ENCODE data around the gene AK1.

DNA sequence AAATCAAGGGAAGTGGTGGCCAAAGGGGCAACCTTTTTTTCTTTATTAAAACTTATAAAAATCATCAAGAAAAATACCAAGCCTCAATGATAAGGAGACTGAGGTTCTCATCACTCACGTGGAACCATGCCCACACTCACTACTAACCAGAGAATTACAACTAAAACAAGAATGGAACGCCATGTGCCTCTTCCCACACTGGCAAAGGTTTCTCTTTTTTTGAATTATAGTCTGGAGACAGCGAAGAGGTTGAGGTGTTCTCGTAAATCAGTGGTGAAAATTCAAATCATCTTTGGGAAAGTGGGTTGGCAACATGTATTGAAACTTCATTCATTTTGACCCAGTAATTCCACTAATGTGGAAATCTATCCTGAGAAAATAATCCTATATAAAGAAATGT lies 55.4 kb downstream of the AK1 start:
- TF ChIP-seq POLR2AphosphoS5 (IDR thresholded peaks at IDR 0.05; ENCODE audit: low read depth, low read length) (no peak), TAF1 (IDR thresholded peaks at IDR 0.05; ENCODE audit: borderline replicate concordance, insufficient read depth, low read length) (no peak), SIN3A (IDR thresholded peaks at IDR 0.05; ENCODE audit: borderline replicate concordance, insufficient read depth, low read length) (no peak)
- TF ChIP-seq, protein P1, sequence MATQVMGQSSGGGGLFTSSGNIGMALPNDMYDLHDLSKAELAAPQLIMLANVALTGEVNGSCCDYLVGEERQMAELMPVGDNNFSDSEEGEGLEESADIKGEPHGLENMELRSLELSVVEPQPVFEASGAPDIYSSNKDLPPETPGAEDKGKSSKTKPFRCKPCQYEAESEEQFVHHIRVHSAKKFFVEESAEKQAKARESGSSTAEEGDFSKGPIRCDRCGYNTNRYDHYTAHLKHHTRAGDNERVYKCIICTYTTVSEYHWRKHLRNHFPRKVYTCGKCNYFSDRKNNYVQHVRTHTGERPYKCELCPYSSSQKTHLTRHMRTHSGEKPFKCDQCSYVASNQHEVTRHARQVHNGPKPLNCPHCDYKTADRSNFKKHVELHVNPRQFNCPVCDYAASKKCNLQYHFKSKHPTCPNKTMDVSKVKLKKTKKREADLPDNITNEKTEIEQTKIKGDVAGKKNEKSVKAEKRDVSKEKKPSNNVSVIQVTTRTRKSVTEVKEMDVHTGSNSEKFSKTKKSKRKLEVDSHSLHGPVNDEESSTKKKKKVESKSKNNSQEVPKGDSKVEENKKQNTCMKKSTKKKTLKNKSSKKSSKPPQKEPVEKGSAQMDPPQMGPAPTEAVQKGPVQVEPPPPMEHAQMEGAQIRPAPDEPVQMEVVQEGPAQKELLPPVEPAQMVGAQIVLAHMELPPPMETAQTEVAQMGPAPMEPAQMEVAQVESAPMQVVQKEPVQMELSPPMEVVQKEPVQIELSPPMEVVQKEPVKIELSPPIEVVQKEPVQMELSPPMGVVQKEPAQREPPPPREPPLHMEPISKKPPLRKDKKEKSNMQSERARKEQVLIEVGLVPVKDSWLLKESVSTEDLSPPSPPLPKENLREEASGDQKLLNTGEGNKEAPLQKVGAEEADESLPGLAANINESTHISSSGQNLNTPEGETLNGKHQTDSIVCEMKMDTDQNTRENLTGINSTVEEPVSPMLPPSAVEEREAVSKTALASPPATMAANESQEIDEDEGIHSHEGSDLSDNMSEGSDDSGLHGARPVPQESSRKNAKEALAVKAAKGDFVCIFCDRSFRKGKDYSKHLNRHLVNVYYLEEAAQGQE (IDR thresholded peaks at IDR 0.05; ENCODE audit: insufficient read depth in 1 of 2, low read depth in 2 of 2, low read length in 2 of 2): no peak
